T-helper 2 cell treated with Interferon-gamma antibody and Interleukin-4, amounts not matched to agents 100 ng/mL and 5 ng/mL, for 36 hours (primary cell): Measurements from ENCODE around the gene F7. TPM values are rescaled to one million over a fixed set of nuclear protein-coding genes. Genes with fewer than 3 reads are reported as not detected.

ENCODE experiments used
- intact Hi-C: fragments of 100-400 bp; cut with micrococcal nuclease; formaldehyde crosslinking; loops from one replicate; pipeline ENCODE4 v1.15.1; 2023
- total RNA-seq: library from RNA; stranded (reverse); gene quantifications from 2 replicates; pipeline ENCODE4 v1.2.3, GENCODE V29; 2022

F7 gene
- total RNA-seq, 1 donor from 2014 or later = not detected

DNA sequence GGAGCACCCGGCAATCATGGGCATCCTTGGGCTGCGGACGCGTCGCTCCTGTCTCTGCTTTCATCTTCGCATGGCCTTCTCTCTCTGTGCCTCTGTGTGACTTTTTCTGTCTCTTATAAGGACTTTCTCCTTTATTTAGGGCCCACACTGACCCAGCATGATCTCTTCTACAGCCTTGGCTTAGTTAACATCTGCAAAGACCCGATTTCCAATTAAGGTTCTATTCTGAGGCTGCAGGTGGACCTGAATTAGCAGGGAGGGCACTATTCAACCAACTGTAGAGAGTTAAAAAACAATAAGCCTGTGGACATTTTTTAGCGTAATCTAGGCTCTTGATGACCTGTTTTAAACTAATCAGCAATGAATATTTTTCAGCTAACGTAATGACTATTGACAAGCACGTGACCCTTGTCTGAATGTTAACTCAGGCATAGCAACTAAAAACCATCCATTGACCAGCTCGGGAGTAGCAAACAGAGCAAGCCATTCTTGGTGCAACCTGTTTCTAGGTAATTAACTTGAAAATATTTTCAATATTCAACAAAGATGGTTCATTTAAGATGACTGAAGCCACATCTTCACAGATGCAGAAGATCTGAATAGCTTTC lies 32.2 kb downstream of the F7 start:
- intact Hi-C loops = no loop called here

GRCh38 chr13:113138792-113139551 lies 33.4 kb downstream of the F7 start:
- intact Hi-C loops = no loop called here

DNA sequence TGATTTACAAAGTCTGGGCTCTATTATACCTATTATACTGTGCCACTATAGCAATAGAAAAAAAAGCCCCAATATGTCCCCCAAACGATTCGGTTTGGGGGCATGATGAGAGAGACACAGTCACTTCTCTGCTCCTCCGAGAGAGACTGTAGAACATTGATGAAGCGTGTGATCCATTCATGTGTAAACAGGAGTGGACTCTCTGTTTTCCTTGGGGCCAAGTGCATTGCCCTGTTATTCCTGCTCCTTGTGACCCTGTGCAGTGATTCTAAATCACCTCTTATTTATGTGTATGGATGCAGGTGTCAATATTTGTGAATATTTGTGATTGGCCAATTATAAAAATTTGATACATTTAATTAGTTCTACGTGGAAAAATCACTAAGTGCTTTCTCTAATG lies 34.0 kb downstream of the F7 start:
- intact Hi-C loops = no loop called here

DNA sequence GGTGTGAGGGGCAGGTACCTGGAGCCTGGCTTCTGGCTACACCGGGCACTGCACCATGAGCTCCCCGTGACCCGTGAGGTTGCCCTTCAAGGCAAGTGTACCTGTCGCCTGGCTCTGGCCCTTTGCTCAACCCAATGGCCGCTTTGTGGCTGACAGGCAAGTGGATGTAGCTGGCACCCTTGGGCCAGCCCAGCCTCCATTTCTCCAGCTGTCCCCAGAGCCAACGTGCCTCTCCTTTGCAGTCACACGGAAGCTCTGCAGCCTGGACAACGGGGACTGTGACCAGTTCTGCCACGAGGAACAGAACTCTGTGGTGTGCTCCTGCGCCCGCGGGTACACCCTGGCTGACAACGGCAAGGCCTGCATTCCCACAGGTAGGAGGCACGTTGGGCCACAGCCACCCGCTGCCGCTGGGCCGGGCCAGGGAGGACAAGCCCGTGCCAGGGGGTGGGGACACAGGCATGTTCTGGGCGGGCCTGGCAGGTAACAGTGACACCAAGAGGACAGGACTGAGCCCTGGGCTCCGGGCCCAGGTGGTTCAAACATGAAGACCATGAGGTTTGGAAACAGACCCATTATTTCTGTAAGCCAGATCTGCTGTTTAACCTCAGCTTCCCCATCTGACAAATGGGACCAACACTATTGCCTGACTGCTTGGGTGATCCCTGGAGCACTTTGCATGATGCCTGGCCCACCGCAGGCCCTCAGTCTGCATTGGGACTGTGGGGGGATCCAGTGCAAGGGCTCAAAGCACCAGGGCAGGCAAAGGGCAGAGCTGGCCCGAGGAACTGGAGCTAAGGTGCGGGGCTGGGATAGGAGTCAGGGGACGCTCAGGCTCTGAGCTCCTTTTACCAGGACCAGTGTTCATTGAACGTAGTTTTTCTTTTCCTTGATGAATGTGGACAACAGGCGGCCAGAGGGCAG lies 35.3 kb downstream of the F7 start:
- intact Hi-C loops = no loop called here

DNA sequence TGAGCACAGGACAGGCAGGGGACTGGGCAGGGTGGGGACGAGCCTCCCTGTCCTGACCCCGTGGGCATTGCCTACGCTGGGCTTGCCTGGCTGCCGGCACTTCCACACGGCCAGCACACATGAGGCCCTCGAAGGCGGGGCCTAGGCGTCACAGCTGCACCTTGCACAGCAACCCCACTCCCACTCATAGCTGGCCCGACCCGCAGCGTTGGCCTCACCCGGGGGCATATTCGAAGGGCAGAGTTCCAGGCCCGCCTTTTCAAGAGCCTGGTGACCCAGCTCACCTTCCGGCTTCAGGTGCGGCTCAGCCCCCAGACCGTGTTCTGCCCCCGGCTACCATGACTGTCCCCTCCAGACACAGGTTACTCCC lies 36.0 kb downstream of the F7 start:
- intact Hi-C loops = no loop called here

DNA sequence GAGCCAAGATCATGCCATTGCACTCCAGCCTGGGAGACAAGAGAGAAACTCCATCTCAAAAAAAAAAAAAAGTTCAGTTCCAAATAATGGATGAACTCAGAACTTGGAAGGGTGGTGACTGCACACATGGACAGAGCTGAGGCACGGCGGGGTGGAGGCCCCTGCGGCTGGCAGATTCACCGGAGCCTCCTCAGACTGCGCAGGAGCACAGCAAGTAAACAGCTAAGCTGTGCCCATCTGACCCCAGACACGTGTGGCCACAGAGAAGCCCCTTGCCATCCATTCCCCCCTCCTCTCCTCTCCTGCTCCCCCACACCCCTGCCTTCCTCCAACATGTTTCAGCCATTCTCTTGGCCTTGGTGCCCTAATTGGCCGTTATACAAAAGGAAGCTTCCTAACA lies 37.3 kb downstream of the F7 start:
- intact Hi-C loops = no loop called here

DNA sequence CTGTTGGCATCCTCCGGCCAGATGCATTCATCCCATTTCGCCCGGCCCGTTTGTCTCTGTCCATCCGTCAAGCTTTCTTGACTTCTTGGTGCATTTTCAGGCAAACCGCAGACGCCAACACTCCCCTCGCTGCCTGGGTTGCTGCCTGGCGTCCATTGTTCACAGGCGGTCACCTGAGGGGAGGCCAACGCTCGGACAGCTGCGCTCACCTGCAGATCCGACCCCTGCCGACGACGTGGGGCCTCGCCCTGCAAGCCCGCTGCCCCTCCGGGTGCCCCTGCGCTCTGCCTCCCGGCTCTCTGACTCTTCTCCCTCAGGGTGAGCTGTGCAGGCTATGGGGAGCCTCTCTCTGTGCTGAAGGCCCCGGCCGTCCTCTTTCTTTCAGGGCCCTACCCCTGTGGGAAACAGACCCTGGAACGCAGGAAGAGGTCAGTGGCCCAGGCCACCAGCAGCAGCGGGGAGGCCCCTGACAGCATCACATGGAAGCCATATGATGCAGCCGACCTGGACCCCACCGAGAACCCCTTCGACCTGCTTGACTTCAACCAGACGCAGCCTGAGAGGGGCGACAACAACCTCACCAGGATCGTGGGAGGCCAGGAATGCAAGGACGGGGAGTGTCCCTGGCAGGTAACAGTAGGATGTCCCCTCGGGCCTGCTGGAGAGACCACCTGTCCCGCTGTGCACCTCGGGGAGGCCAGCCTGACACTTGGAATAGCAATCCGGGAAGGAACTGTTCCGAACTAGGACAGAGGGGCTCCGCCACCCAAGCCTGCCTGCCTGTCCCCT lies 38.1 kb downstream of the F7 start:
- intact Hi-C loops = no loop called here

- intact Hi-C loops = no loop called here
These were observed 38.7 kb downstream of the F7 start for GRCh38 chr13:113144255-113144629.

- intact Hi-C loops = no loop called here
These were observed 39.9 kb downstream of the F7 start for GRCh38 chr13:113145496-113145895.

GRCh38 chr13:113145911-113146598 lies 40.5 kb downstream of the F7 start:
- intact Hi-C loops = no loop called here

GRCh38 chr13:113146750-113147149 lies 41.2 kb downstream of the F7 start:
- intact Hi-C loops = no loop called here

DNA sequence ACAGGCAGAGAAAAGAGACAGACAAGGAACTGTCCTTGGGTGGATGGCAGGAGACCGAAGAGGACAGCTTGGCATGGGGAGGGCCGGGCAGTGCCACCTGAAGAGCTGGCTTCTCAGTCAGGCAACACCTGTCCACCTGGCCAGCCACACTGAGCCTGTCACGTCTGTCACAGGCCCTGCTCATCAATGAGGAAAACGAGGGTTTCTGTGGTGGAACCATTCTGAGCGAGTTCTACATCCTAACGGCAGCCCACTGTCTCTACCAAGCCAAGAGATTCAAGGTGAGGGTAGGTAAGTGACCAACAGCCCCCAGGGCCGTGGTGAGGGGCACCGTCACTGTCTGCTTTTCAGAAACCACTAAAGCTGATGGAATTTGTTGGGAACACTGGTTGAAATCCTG lies 41.6 kb downstream of the F7 start:
- intact Hi-C loops = no loop called here

DNA sequence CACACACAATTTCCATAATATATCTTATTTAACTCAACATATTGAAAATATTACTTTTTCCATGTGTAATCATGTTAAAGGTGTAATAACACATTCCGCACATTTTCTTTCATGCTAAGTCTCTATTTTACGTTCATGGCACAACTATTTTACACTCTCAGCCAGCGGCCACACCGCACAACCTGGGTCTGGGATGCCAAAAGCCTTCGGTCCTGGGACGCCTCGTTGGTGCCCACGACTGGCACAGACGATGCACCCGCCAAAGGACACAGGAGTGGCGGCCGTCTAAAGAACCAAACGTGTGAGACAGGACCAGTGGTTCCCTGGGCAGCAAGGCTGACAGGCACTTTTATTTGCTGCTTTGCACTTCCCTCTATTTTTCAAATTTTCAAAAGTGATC lies 42.8 kb downstream of the F7 start:
- intact Hi-C loops = no loop called here

DNA sequence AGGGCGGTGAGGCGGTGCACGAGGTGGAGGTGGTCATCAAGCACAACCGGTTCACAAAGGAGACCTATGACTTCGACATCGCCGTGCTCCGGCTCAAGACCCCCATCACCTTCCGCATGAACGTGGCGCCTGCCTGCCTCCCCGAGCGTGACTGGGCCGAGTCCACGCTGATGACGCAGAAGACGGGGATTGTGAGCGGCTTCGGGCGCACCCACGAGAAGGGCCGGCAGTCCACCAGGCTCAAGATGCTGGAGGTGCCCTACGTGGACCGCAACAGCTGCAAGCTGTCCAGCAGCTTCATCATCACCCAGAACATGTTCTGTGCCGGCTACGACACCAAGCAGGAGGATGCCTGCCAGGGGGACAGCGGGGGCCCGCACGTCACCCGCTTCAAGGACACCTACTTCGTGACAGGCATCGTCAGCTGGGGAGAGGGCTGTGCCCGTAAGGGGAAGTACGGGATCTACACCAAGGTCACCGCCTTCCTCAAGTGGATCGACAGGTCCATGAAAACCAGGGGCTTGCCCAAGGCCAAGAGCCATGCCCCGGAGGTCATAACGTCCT lies 43.4 kb downstream of the F7 start:
- intact Hi-C loops = no loop called here

DNA sequence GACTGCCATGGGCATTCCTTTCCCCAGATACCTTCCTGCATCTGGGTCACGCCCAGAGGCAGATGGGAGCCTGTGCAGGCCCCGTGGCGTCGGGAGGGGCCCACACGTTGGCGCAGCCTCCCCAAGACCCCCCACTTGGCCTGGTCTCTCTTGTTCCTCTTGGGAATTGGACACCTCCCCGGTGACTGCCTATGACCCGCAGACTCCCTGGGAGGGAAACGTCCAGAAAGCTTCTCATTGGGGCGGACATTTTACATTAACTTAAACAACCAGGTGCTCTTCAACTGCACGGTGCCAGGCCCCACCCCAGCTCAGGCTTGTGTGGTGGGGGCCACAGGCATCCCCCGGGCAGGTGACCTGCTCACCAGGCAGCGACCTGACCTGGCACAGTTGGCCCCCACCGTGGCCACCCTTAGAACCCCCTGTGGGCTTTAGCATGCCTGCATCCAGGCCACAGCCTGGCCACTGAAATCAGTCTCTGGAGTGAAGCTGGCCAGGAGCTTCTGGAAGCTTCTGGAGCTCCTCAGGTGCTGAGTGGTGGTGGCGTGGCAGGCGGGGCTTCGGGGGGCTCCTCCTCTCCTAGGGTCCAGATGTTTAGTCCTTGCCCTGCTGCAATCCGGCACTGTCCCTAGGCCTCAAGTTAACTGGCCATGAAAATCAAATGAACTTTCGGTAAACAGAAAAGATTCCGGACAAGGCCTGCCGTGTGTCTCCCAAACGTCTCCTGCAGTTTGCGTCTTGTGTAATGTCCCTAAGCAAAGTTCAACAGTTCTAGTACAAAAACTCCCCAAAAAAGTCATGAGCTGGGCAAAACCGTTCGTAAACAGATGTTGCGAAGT lies 44.3 kb downstream of the F7 start:
- intact Hi-C loops = loop anchor here (5.0 kb wide), 1 partner anchor 208 kb away; no protein-coding TSS in a partner anchor

DNA sequence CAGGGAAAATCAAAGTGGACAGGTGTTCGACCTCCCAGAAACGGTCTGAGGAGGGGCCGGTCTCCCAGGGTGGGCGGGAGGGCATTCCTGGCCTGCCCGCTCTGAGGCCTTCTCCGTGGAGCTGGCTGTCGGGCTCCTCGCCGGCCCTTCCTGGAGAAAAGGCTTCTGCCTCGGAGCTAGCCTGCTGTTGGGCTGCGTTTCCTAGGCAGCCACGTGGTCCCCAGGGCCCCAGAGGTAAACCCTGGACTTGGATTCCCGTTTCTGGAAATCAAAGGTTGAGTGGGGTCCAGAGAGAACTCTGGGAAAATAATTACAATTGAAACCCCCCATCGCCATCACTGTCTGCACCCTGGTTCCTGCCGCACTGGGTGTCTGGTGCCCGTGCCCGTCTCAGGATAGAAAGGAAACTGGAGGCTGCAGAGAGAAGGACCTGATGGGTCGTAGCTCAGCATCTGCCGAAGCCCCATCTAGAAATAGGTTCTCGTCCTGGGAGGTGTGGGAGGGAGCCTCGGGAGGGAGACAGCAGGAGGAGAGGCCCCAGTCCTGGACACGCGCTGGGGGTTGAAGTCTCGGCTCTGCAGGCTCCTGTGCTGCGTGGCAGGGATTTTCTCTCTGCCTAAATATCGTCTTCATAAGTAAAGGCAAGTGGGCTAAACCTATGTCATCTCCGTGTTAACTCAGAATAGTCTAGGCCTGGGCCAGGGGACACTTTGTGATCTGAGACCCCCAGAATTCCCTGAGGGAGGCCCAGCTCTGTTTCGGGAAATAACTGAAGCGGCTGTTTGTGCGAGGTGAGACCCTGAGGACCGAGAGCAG lies 45.2 kb downstream of the F7 start:
- intact Hi-C loops = loop anchor here (5.0 kb wide), 1 partner anchor 208 kb away; no protein-coding TSS in a partner anchor

GRCh38 chr13:113151745-113152690 lies 46.4 kb downstream of the F7 start:
- intact Hi-C loops = loop anchor here (2.0 to 5.0 kb wide), 2 partner anchors 21 to 210 kb away; no protein-coding TSS in a partner anchor
